Left lobe of liver (tissue), 1 donor: ENCODE results near the gene OTUD6A. TPM values are rescaled to one million over a fixed set of nuclear protein-coding genes. Genes with fewer than 3 reads are reported as not detected.

ENCODE experiments used
- total RNA-seq: library from RNA; stranded (reverse); gene quantifications from one replicate; pipeline ENCODE4 v1.2.1, GENCODE V29; 2021
- donor health status: DM: no; HTN: yes; CAD: no.

Gene OTUD6A
- total RNA-seq, 1 donor from 2014 or later: not detected

Other genes starting within 250 kb of the OTUD6A start
- not detected for gene AWAT2, start 12.5 kb upstream of the OTUD6A start, total RNA-seq
- 10.2 TPM for gene IGBP1, start 71.0 kb downstream of the OTUD6A start, total RNA-seq
- not detected for gene DGAT2L6, start 115.0 kb downstream of the OTUD6A start, total RNA-seq
- not detected for gene AWAT1, start 172.2 kb downstream of the OTUD6A start, total RNA-seq
- 0.18 TPM for gene P2RY4, start 197.7 kb downstream of the OTUD6A start, total RNA-seq
- gene ARR3, start 205.9 kb downstream of the OTUD6A start, total RNA-seq: not detected
- gene RAB41, start 219.7 kb downstream of the OTUD6A start, total RNA-seq: not detected
- 10.7 TPM for gene PDZD11, start 227.5 kb downstream of the OTUD6A start, total RNA-seq
- gene KIF4A, start 227.6 kb downstream of the OTUD6A start, total RNA-seq: 0.15 TPM